ENCODE results near the gene GLP2R. TPM values are rescaled to one million over a fixed set of nuclear protein-coding genes. Genes with fewer than 3 reads are reported as not detected.
"Not testable (repeated sequence)": the region's sequence is repeated elsewhere in the genome, so short reads cannot be mapped to it uniquely, and the experiment has no call there.

GLP2R gene
- total RNA-seq, 2 experiments from 2014 or later: not detected

- CTCF ChIA-PET: no interaction called here
- DNase-seq (no peak), ATAC-seq (no peak)
- no peak overlapping the region for H3K4me3 Mint-ChIP-seq
- H3K27me3 Mint-ChIP-seq: no peaks in the 10 kb centered on the region
- intact Hi-C loops (cut with micrococcal nuclease): no loop called here
- POLR2A ChIA-PET: no interaction called here
- H3K36me3 Mint-ChIP-seq (ENCODE audit: low read depth): no peaks in the 10 kb centered on the region
- no peaks in the 10 kb centered on the region for H3K9me3 Mint-ChIP-seq
- TF ChIP-seq, protein P1, sequence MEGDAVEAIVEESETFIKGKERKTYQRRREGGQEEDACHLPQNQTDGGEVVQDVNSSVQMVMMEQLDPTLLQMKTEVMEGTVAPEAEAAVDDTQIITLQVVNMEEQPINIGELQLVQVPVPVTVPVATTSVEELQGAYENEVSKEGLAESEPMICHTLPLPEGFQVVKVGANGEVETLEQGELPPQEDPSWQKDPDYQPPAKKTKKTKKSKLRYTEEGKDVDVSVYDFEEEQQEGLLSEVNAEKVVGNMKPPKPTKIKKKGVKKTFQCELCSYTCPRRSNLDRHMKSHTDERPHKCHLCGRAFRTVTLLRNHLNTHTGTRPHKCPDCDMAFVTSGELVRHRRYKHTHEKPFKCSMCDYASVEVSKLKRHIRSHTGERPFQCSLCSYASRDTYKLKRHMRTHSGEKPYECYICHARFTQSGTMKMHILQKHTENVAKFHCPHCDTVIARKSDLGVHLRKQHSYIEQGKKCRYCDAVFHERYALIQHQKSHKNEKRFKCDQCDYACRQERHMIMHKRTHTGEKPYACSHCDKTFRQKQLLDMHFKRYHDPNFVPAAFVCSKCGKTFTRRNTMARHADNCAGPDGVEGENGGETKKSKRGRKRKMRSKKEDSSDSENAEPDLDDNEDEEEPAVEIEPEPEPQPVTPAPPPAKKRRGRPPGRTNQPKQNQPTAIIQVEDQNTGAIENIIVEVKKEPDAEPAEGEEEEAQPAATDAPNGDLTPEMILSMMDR (IDR thresholded peaks at IDR 0.05): no peak
- H3K4me1 Mint-ChIP-seq (ENCODE audit: low read depth): no peaks in the 10 kb centered on the region
- no peak overlapping the region for H3K27ac Mint-ChIP-seq
Observed at GRCh38 chr17:9918804-9919352, 93.2 kb downstream of the GLP2R start.

DNA sequence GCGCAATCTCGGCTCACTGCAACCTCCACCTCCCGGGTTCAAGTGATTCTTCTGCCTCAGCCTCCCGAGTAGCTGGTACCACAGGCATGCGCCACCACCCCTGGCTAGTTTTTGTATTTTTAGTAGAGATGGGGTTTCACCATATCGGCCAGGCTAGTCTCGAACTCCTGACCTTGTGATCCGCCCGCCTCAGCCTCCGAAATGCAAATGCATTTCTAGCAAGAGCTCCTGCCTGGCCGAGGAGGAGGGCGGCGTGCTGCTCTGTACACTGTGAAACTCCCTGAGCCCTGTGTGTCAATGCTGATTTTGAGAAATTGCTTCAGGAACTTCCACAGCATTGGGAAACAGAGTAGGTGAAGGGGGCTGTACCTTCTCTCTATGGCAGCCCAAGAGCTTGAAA lies 95.5 kb downstream of the GLP2R start:
- H3K4me1 Mint-ChIP-seq (ENCODE audit: low read depth); POLR2A ChIA-PET; DNase-seq; H3K27me3 Mint-ChIP-seq; H3K27ac Mint-ChIP-seq; H3K9me3 Mint-ChIP-seq; ATAC-seq; H3K36me3 Mint-ChIP-seq (ENCODE audit: low read depth); H3K4me3 Mint-ChIP-seq: not testable (repeated sequence)
- CTCF ChIA-PET: interaction anchor here (1.2 kb wide), 1 partner anchor 16 kb away, joined by 3 read pairs; the partner anchor contains the start of gene RCVRN
- intact Hi-C loops (cut with micrococcal nuclease): loop anchor here (10.0 kb wide), 2 partner anchors 304 to 694 kb away; no protein-coding TSS in a partner anchor

GRCh38 chr17:9922012-9922848 lies 96.5 kb downstream of the GLP2R start:
- Mint-ChIP-seq H3K4me3 (no peak overlapping the region), H3K4me1 (ENCODE audit: low read depth) (no peaks in the 10 kb centered on the region), H3K27me3 (no peaks in the 10 kb centered on the region), H3K36me3 (ENCODE audit: low read depth) (no peaks in the 10 kb centered on the region), H3K27ac (no peak overlapping the region), H3K9me3 (no peaks in the 10 kb centered on the region)
- intact Hi-C loops (cut with micrococcal nuclease): loop anchor here (10.0 kb wide), 2 partner anchors 303 to 693 kb away; no protein-coding TSS in a partner anchor
- DNase-seq (no peak), ATAC-seq (no peak)
- TF ChIP-seq, protein P1 (IDR thresholded peaks at IDR 0.05): no peak
- ChIA-PET CTCF (no interaction called here), POLR2A (no interaction called here)

DNA sequence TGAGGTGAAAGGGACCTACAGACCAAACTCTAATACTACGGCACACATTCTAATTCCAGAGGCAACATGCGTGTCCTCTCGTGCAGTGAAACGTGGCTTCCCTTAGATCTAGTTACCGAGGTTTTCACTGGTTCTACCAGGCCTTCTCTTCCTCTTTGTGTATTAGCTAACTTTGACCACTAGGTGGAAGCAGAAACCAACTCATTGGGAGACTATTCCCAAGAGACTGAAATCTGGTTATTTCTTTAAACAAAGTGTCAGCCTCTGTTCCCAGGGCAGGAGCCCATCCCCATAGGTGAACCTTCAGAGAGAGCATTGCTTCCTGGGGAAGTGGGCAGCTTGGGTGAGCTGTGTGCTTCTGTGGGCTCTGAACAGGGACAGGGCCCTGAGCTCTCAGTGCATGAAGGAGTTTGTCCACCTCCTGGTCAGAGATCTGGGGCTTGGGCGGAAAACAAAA lies 99.0 kb downstream of the GLP2R start:
- Mint-ChIP-seq H3K4me3 (no peak overlapping the region), H3K4me1 (ENCODE audit: low read depth) (no peaks in the 10 kb centered on the region), H3K9me3 (no peaks in the 10 kb centered on the region), H3K27me3 (no peaks in the 10 kb centered on the region), H3K27ac (no peak overlapping the region), H3K36me3 (ENCODE audit: low read depth) (no peaks in the 10 kb centered on the region)
- TF ChIP-seq, protein P1 (IDR thresholded peaks at IDR 0.05): peak; percentile 86
- intact Hi-C loops (cut with micrococcal nuclease): loop anchor here (10.0 kb wide), 2 partner anchors 300 to 690 kb away; no protein-coding TSS in a partner anchor
- no peak for DNase-seq
- ChIA-PET POLR2A (no interaction called here), CTCF (interaction anchor here (0.6 to 3.1 kb wide), 10 partner anchors 11 to 695 kb away, joined by 3 to 17 read pairs (median 9); no protein-coding TSS in a partner anchor)
- ATAC-seq: peak; percentile 67

- no peaks in the 10 kb centered on the region for H3K36me3 Mint-ChIP-seq (ENCODE audit: low read depth)
- DNase-seq: no peak
- POLR2A ChIA-PET: no interaction called here
- ATAC-seq: no peak
- CTCF ChIA-PET: interaction anchor here (1.2 to 3.1 kb wide), 9 partner anchors 10 to 692 kb away, joined by 3 to 17 read pairs (median 9); no protein-coding TSS in a partner anchor
- TF ChIP-seq, protein P1 (IDR thresholded peaks at IDR 0.05): no peak
- no peak overlapping the region for H3K4me3 Mint-ChIP-seq
- intact Hi-C loops (cut with micrococcal nuclease): loop anchor here (10.0 kb wide), 2 partner anchors 299 to 689 kb away; no protein-coding TSS in a partner anchor
- no peak overlapping the region for H3K27ac Mint-ChIP-seq
- H3K4me1 Mint-ChIP-seq (ENCODE audit: low read depth): no peaks in the 10 kb centered on the region
- H3K27me3 Mint-ChIP-seq: no peaks in the 10 kb centered on the region
- no peaks in the 10 kb centered on the region for H3K9me3 Mint-ChIP-seq
Observed at GRCh38 chr17:9925457-9925856, 99.7 kb downstream of the GLP2R start.

All from activated CD8-positive, alpha-beta T cell treated with anti-CD3 and anti-CD28 coated beads for 36 hours (primary cell).